GM21515 (cell line): ENCODE results near the gene RNF128.

Experiments used
- ATAC-seq: cut with Tn5 transposase; IDR thresholded peaks from one replicate; pipeline ENCODE4 v1.9.1; 2021; ENCODE audit not compliant: unreplicated experiment

The RNF128 gene

GRCh38 chrX:106726485-106727437 lies at the start of gene RNF128:
TSS of gene RNF128 (plus strand) at chrX:106726701. CDS start at chrX:106726914, 213 bp downstream.
- no peak for ATAC-seq

- no peak for ATAC-seq
Measured at GRCh38 chrX:106680716-106681115, 45.8 kb upstream of the RNF128 start.

GRCh38 chrX:106684207-106684606 lies 42.3 kb upstream of the RNF128 start:
- no peak for ATAC-seq

- ATAC-seq = no peak
Measured at GRCh38 chrX:106692425-106693065, 34.0 kb upstream of the RNF128 start.

- ATAC-seq = no peak
Measured at GRCh38 chrX:106696502-106696901, 30.0 kb upstream of the RNF128 start.

GRCh38 chrX:106698693-106699092 lies 27.8 kb upstream of the RNF128 start:
- no peak for ATAC-seq

- ATAC-seq = no peak
Measured at GRCh38 chrX:106702636-106703035, 23.9 kb upstream of the RNF128 start.

- ATAC-seq = no peak
Measured at GRCh38 chrX:106706466-106706865, 20.0 kb upstream of the RNF128 start.

- no peak for ATAC-seq
Measured at GRCh38 chrX:106707771-106708454, 18.6 kb upstream of the RNF128 start.

- ATAC-seq = no peak
Measured at GRCh38 chrX:106710771-106711170, 15.7 kb upstream of the RNF128 start.

- ATAC-seq = no peak
Measured at GRCh38 chrX:106711375-106711774, 15.1 kb upstream of the RNF128 start.

GRCh38 chrX:106716004-106716403 lies 10.5 kb upstream of the RNF128 start:
- ATAC-seq = no peak

GRCh38 chrX:106716463-106716862 lies 10.0 kb upstream of the RNF128 start:
- ATAC-seq = no peak

GRCh38 chrX:106718709-106719108 lies 7.8 kb upstream of the RNF128 start:
- ATAC-seq = no peak

GRCh38 chrX:106725931-106726330 lies 570 bp upstream of the RNF128 start:
- no peak for ATAC-seq

- no peak for ATAC-seq
Measured at GRCh38 chrX:106728337-106728736, 1.8 kb downstream of the RNF128 start.

- ATAC-seq = no peak
Measured at GRCh38 chrX:106730401-106730800, 3.9 kb downstream of the RNF128 start.

GRCh38 chrX:106731590-106731989 lies 5.1 kb downstream of the RNF128 start:
- no peak for ATAC-seq

GRCh38 chrX:106734827-106735226 lies 8.3 kb downstream of the RNF128 start:
- no peak for ATAC-seq

GRCh38 chrX:106740193-106740780 lies 13.8 kb downstream of the RNF128 start:
- no peak for ATAC-seq

- no peak for ATAC-seq
Measured at GRCh38 chrX:106742193-106742592, 15.7 kb downstream of the RNF128 start.
